GM12878 (cell line): ENCODE data around the gene MGLL. TPM values are rescaled to one million over a fixed set of nuclear protein-coding genes. Genes with fewer than 3 reads are reported as not detected.

ENCODE experiments used
- CBX3 ChIP-seq: fragments of 200-600 bp; sonication (generic); IDR thresholded peaks from 2 replicates; pipeline ENCODE4 v1.6.1; 2016; ENCODE audit warnings: low read depth, borderline replicate concordance
- E2F4 ChIP-seq: IDR thresholded peaks from 2 replicates; pipeline ENCODE4 v1.6.1; 2012; ENCODE audit warnings: low read depth, low read length, improper control_type of control experiment
- E4F1 ChIP-seq: fragments of 450-650 bp; IDR thresholded peaks from 2 replicates; pipeline ENCODE4 v1.6.1; 2018; ENCODE audit warnings: borderline replicate concordance, mild to moderate bottlenecking; ENCODE audit not compliant: partially characterized antibody
- FOXK2 ChIP-seq: fragments of 450-650 bp; IDR thresholded peaks from 2 replicates; pipeline ENCODE4 v1.6.1; 2017; ENCODE audit warnings: mild to moderate bottlenecking, moderate library complexity
- GATAD2B ChIP-seq: fragments of 450-650 bp; conservative IDR thresholded peaks from 2 replicates; pipeline ENCODE4 v1.6.1; 2017; ENCODE audit warnings: low read depth, mild to moderate bottlenecking, moderate library complexity
- JUND ChIP-seq: IDR thresholded peaks from 2 replicates; pipeline ENCODE4 v1.6.1; 2012; ENCODE audit warnings: low read depth, mild to moderate bottlenecking, low read length, improper control_type of control experiment, moderate library complexity
- NR2C1 ChIP-seq: fragments of 450-650 bp; IDR thresholded peaks from 2 replicates; pipeline ENCODE4 v1.6.1; 2017; ENCODE audit warnings: antibody characterized with exemption, mild to moderate bottlenecking, moderate library complexity
- SMAD5 ChIP-seq: IDR thresholded peaks from 2 replicates; pipeline ENCODE4 v1.6.1; 2016; ENCODE audit warnings: antibody characterized with exemption, low read depth
- SPI1 ChIP-seq: IDR thresholded peaks from 2 replicates; pipeline ENCODE4 v1.6.1; 2011; ENCODE audit warnings: low read depth, mild to moderate bottlenecking, low read length, moderate library complexity, borderline replicate concordance; ENCODE audit not compliant: insufficient read depth
- SUPT20H ChIP-seq: IDR thresholded peaks from 2 replicates; pipeline ENCODE4 v1.6.1; 2011; ENCODE audit warnings: low read depth, mild to moderate bottlenecking, low read length, moderate library complexity, borderline replicate concordance; ENCODE audit not compliant: control insufficient read depth
- WRNIP1 ChIP-seq: IDR thresholded peaks from 2 replicates; pipeline ENCODE4 v1.6.1; 2011; ENCODE audit warnings: low read depth, low read length, improper control_type of control experiment, borderline replicate concordance
- ZNF687 ChIP-seq: fragments of 450-650 bp; IDR thresholded peaks from 2 replicates; pipeline ENCODE4 v1.6.1; 2017; ENCODE audit warnings: mild to moderate bottlenecking, moderate library complexity
- polyA plus RNA-seq, 11 experiments: library from polyadenylated mRNA; depleted of rRNA in 4 of 11; unstranded in 6 of 11; stranded (reverse) in 5 of 11; fragments of >200 nt; fragmentation: Nextera tagmentation in 4 of 11; fragmentation: Illumina TruSeq in 1 of 11; extraction: Ambion mirVana in 4 of 11; extraction: Trizol in 1 of 11; gene quantifications; 1 replicate in 1 of 11; 2 replicates in 10 of 11; pipeline versions ENCODE4 v1.2.1 to v1.2.3, GENCODE V29; 2011 to 2016; ENCODE audit warnings: inconsistent platforms in 2 of 11, missing spikeins in 2 of 11, low read depth in 1 of 11
- total RNA-seq, 4 experiments: library from RNA; depleted of rRNA in 3 of 4; stranded (reverse); fragments of >200 nt in 3 of 4; fragmentation: Illumina TruSeq in 1 of 4; extraction: Trizol in 1 of 4; gene quantifications; 2 replicates each; pipeline versions ENCODE4 v1.2.1 to v1.2.3, GENCODE V29; 2013 to 2021
- TF ChIP-seq, protein P1 (sequence below): fragments of 450-650 bp; formaldehyde crosslinking; IDR thresholded peaks from 2 replicates; pipeline ENCODE4 v1.5.0; 2022; ENCODE audit warnings: mild to moderate bottlenecking, missing genetic modification characterization

The MGLL gene
- total and polyA plus RNA-seq, 10 of the 15 experiments (the other 5 are each of a cell fraction or from before 2014, with no cell fraction given) = 44.9 to 177 (median 72.9) TPM

DNA sequence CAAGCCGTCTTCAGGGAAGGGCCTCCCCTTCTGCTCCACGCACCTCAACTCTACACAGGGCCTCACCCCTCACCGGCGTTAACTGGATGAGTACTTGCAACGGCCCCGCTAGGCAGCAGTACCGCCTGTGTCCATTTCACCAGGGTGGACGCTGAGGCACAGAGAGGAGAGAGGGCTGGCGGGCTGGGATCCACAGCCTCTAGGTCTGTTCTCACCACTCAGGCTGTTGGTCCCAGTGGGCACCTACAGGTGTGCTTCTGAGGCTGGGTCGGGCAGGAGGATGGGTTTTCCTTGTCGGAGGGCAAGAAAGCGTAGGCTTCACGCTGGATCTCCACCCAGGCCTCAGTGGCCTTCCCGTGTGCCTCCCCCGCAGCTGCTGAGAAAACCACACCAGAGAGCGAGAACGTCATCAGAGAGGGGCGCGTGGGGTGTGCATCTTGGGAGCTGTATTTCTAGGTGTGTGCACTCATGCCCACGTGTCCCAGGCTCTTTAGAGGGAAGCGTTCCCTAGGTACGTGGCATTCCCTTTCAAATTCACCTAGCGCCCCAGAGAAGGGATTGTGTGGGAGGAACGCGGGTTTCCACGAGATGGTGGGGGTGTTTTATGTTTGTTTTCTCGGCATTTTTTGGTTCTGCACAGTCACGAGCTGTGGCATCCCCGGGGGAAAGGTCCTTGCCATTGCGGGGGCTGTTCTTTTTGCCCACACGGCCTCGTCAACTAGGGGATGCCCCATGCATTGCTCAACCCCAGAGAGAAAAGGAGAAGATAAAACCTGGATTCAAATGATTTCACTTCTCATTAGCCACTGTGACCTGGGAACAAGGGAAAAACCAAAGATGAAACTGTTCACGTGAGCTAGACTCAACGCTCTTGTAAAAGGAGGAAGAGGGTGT lies 67.7 kb downstream of the MGLL start (continued):
- TF ChIP-seq ZNF687 (peak; percentile 77), SUPT20H (no peak), GATAD2B (peak; percentile 88), SPI1 (peak; percentile 71), FOXK2 (no peak), JUND (no peak), SMAD5 (0 out of 2 replicates have a peak, but pooled peaks have one; percentile 16), NR2C1 (no peak), WRNIP1 (no peak), CBX3 (no peak), E2F4 (no peak), E4F1 (no peak)
- TF ChIP-seq, protein P1, sequence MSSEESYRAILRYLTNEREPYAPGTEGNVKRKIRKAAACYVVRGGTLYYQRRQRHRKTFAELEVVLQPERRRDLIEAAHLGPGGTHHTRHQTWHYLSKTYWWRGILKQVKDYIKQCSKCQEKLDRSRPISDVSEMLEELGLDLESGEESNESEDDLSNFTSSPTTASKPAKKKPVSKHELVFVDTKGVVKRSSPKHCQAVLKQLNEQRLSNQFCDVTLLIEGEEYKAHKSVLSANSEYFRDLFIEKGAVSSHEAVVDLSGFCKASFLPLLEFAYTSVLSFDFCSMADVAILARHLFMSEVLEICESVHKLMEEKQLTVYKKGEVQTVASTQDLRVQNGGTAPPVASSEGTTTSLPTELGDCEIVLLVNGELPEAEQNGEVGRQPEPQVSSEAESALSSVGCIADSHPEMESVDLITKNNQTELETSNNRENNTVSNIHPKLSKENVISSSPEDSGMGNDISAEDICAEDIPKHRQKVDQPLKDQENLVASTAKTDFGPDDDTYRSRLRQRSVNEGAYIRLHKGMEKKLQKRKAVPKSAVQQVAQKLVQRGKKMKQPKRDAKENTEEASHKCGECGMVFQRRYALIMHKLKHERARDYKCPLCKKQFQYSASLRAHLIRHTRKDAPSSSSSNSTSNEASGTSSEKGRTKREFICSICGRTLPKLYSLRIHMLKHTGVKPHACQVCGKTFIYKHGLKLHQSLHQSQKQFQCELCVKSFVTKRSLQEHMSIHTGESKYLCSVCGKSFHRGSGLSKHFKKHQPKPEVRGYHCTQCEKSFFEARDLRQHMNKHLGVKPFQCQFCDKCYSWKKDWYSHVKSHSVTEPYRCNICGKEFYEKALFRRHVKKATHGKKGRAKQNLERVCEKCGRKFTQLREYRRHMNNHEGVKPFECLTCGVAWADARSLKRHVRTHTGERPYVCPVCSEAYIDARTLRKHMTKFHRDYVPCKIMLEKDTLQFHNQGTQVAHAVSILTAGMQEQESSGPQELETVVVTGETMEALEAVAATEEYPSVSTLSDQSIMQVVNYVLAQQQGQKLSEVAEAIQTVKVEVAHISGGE (CRISPR knock-in tag) = no peak
